Urinary bladder (tissue), 2 donors: Measurements from ENCODE around the gene HSPB3. TPM values are rescaled to one million over a fixed set of nuclear protein-coding genes. Genes with fewer than 3 reads are reported as not detected.

Experiments used
- polyA plus RNA-seq: library from polyadenylated mRNA; stranded (reverse); fragments of 200-250 nt; gene quantifications from one replicate; pipeline ENCODE4 v1.2.3, GENCODE V29; 2013
- total RNA-seq: library from RNA; depleted of rRNA; stranded (reverse); fragments of >200 nt; gene quantifications from one replicate; pipeline ENCODE4 v1.2.3, GENCODE V29; 2014
- donor health status: healthy.

HSPB3 gene
- total and polyA plus RNA-seq, 2 donors, result 2.2 to 12.4 TPM

Other genes starting within 250 kb of the HSPB3 start
- 91.4 TPM for gene ARL15, start 145.1 kb upstream of the HSPB3 start, total RNA-seq
- gene ARL15, start 145.1 kb upstream of the HSPB3 start, polyA plus RNA-seq, result 25.4 TPM
- 43.6 TPM for gene SNX18, start 62.1 kb downstream of the HSPB3 start, total RNA-seq
- 17.2 TPM for gene SNX18, start 62.1 kb downstream of the HSPB3 start, polyA plus RNA-seq